ENCODE results near the gene UNC119B.

Gene UNC119B

GRCh38 chr12:120754792-120755191 is 44.5 kb downstream of the UNC119B start:
- H3K4me3 ChIP-seq (ENCODE audit: control insufficient read depth, low read depth, low read length) = no peak overlapping the region
- no peak for DNase-seq (ENCODE audit: low read depth)
- no peak for TF ChIP-seq CTCF (IDR thresholded peaks at IDR 0.05; ENCODE audit: control insufficient read depth, insufficient read depth, low read depth, low read length, missing control alignments)

- TF ChIP-seq CTCF (IDR thresholded peaks at IDR 0.05; ENCODE audit: control insufficient read depth, insufficient read depth, low read depth, low read length, missing control alignments) = no peak
- no peak overlapping the region for H3K4me3 ChIP-seq (ENCODE audit: control insufficient read depth, low read depth, low read length)
- DNase-seq (ENCODE audit: low read depth) = no peak
These were observed 45.0 kb downstream of the UNC119B start for GRCh38 chr12:120755269-120755668.

DNA sequence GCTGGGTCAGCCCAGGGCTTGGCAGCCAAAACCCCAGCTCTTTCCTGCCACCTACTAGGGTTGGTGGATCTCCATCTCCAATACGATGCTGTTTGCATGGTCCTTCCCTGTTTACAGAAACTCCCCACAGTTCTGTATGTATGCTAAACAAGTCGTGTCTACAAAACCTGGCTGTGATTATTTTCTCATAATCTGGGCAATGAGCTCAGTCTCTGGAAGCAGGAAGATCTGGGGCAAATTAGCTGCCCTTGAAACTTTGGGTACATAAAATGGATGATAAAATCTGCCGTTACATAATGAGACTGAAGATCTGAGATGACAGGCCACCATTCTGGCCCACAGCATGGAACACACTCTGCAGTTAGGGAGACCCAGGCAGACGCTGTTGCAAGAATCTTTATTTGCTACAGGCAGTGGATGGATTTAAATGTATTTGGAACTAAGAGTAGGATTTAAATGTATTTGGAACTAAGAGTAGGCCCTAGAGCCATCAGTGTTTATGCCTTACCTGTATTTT is 47.0 kb downstream of the UNC119B start:
- no peak overlapping the region for H3K4me3 ChIP-seq (ENCODE audit: control insufficient read depth, low read depth, low read length)
- no peak for TF ChIP-seq CTCF (IDR thresholded peaks at IDR 0.05; ENCODE audit: control insufficient read depth, insufficient read depth, low read depth, low read length, missing control alignments)
- DNase-seq (ENCODE audit: low read depth) = no peak

DNA sequence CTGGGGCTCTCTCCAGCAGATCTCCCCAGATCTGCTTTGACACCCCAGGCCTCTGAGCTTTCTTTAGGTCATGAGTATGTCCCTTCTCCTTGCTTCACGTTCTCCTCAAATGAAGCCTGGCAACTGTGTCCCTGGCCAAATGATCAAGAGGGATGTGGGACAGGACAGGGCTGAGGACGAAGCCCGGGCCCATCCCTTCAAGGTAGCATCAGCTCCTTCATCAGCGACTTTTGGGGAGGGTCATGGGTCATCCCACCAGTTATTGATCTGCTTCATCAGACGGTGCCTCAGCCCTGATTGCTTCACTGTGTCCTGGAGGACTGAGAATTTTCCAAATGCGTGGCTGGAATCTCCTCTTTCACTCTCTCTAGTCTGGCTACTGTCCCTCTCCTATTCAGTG is 47.7 kb downstream of the UNC119B start:
- DNase-seq (ENCODE audit: low read depth) = no peak
- no peak overlapping the region for H3K4me3 ChIP-seq (ENCODE audit: control insufficient read depth, low read depth, low read length)
- TF ChIP-seq CTCF (IDR thresholded peaks at IDR 0.05; ENCODE audit: control insufficient read depth, insufficient read depth, low read depth, low read length, missing control alignments) = no peak

GRCh38 chr12:120758798-120759590 is 48.7 kb downstream of the UNC119B start:
- no peak for TF ChIP-seq CTCF (IDR thresholded peaks at IDR 0.05; ENCODE audit: control insufficient read depth, insufficient read depth, low read depth, low read length, missing control alignments)
- no peak overlapping the region for H3K4me3 ChIP-seq (ENCODE audit: control insufficient read depth, low read depth, low read length)
- DNase-seq (ENCODE audit: low read depth) = no peak

- no peak overlapping the region for H3K4me3 ChIP-seq (ENCODE audit: control insufficient read depth, low read depth, low read length)
- DNase-seq (ENCODE audit: low read depth) = no peak
- TF ChIP-seq CTCF (IDR thresholded peaks at IDR 0.05; ENCODE audit: control insufficient read depth, insufficient read depth, low read depth, low read length, missing control alignments) = no peak
These were observed 49.5 kb downstream of the UNC119B start for GRCh38 chr12:120759591-120760348.

Data from AG09309 (cell line).